Lower leg skin (tissue), 4 donors: Measurements from ENCODE around the gene RGS7. TPM values are rescaled to one million over a fixed set of nuclear protein-coding genes. Genes with fewer than 3 reads are reported as not detected.

ENCODE experiments used
- DNase-seq, 2 donors: peaks; one replicate each; pipeline ENCODE4 v3.0.0-alpha.2; 2019; ENCODE audit warnings: low spot score in 2 of 2
- H3K4me3 ChIP-seq: fragments of 200-600 bp; sonication (generic); 2 replicates; pipeline ENCODE4 v1.5.1; 2017; ENCODE audit warnings: mild to moderate bottlenecking, low read depth; ENCODE audit not compliant: poor library complexity, severe bottlenecking
- POLR2A ChIP-seq, 2 donors: fragments of 450-650 bp; IDR thresholded peaks; one replicate each; pipeline ENCODE4 v1.6.1; 2016 to 2017; ENCODE audit warnings: antibody characterized with exemption in 2 of 2, mild to moderate bottlenecking in 1 of 2, moderate library complexity in 1 of 2
- WGBS, 2 donors: methylation state at CpG; one replicate each; pipeline ENCODE4 v1.1.5; 2018; 5-methylcytosine and 5-hydroxymethylcytosine counted together
- intact Hi-C: fragments of 100-400 bp; cut with DNase I; formaldehyde crosslinking; loops from one replicate; pipeline ENCODE4 v1.15.0; 2023; ENCODE audit warnings: low total_unique reads
- total RNA-seq, 4 donors: library from RNA; depleted of rRNA; stranded (reverse); fragments of >200 nt; gene quantifications; one replicate each; pipeline ENCODE4 v1.1.0, GENCODE V29; 2016
- TF ChIP-seq, protein P1 (sequence below), 3 donors: fragments of 450-650 bp; IDR thresholded peaks; one replicate each; pipeline ENCODE4 v1.5.1; 2016; ENCODE audit warnings: antibody characterized with exemption in 3 of 3, mild to moderate bottlenecking in 3 of 3, moderate library complexity in 2 of 3

The RGS7 gene
- total RNA-seq, 4 donors from 2014 or later: not detected

DNA sequence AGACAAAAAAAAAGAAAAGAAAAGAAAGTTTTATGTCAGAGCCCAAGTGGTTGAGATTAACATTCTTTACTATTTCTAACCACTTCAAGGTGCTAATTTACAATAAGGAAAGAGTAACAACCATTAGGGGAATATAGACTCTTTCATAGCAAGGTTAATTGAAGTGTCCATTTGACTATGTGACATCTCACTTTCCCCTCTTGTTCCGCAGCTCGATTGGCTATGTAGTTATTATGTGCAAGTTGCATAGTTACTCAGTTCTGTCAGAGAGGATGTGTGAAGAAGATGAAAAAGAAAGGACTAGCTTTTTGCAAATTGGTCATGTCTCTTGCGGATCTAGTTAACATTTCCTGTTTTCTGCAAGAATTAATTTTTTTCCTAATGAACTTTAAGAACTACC is 273.7 kb downstream of the RGS7 start:
- 86 to 94% methylated on average over 3 of the region's 3 CpGs for WGBS, 2 donors
- TF ChIP-seq POLR2A (IDR thresholded peaks at IDR 0.05): no peak
- TF ChIP-seq, protein P1, sequence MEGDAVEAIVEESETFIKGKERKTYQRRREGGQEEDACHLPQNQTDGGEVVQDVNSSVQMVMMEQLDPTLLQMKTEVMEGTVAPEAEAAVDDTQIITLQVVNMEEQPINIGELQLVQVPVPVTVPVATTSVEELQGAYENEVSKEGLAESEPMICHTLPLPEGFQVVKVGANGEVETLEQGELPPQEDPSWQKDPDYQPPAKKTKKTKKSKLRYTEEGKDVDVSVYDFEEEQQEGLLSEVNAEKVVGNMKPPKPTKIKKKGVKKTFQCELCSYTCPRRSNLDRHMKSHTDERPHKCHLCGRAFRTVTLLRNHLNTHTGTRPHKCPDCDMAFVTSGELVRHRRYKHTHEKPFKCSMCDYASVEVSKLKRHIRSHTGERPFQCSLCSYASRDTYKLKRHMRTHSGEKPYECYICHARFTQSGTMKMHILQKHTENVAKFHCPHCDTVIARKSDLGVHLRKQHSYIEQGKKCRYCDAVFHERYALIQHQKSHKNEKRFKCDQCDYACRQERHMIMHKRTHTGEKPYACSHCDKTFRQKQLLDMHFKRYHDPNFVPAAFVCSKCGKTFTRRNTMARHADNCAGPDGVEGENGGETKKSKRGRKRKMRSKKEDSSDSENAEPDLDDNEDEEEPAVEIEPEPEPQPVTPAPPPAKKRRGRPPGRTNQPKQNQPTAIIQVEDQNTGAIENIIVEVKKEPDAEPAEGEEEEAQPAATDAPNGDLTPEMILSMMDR (IDR thresholded peaks at IDR 0.05): no peak
- no peak for DNase-seq
- intact Hi-C loops: no loop called here
- H3K4me3 ChIP-seq: no peak overlapping the region

DNA sequence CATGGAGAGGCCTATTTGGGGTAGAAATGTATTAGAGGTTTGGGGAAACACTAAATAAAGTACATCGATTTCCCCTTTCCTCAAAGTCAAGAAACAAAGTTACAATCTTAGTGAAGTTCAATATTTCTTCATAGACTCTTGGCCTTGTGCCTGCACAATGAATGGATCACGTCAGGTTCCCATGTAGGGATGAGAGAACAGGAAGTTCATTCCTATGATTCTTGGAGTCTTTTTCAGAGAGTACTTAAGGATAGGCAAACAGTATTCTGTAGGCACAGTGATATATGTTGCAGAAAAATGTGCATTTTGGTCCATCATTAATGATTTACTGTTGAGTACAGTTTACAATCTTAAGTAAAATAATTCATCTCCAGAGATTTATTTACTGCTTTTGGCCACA is 275.5 kb downstream of the RGS7 start:
- intact Hi-C loops: no loop called here
- DNase-seq: no peak
- WGBS, 2 donors: 30 to 47% methylated on average over 2 of the region's 2 CpGs
- H3K4me3 ChIP-seq: no peak overlapping the region
- TF ChIP-seq, protein P1 (IDR thresholded peaks at IDR 0.05): no peak
- no peak for TF ChIP-seq POLR2A (IDR thresholded peaks at IDR 0.05)

DNA sequence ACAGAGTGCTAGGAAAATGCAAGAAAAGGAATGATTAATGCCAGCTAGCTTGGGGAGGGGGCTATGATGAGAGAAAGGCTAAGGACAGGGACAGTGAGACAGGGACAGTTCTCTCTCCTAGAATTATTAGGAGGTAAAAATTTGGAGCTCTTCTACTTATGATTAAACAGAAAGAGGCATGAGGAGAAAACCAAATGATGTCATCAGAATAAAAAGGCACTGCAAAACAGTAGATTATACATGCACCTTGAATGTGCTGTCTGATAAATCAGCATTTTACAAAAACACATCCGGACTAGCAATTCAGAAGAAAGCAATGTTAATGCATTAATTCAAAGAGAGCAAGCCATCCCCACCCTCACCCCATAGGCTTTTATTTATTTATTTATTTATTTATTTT is 277.5 kb downstream of the RGS7 start:
- H3K4me3 ChIP-seq: no peak overlapping the region
- no peak for TF ChIP-seq POLR2A (IDR thresholded peaks at IDR 0.05)
- TF ChIP-seq, protein P1 (IDR thresholded peaks at IDR 0.05): no peak
- WGBS, 2 donors: 85 to 100% methylated on average over 1 of the region's 1 CpG
- intact Hi-C loops: no loop called here
- DNase-seq: no peak

DNA sequence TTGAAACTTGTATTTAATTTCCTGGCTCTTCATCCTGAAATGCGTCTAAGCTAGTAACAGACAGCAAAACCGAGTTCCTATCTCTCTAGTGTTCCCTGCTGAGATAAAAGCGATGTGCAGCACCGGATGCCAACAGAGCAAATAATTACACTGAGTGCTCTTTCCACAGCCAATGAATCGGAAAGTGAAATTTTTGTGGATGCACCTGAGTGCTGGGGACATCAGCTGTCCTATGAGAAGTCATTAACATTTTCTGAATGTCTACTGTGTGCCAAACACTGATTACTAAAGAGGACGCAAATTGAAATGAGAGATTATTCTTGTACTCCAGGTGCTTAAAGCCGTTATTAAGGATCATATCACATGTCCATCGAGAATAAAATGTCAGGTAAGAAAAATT is 278.0 kb downstream of the RGS7 start:
- intact Hi-C loops: no loop called here
- no peak overlapping the region for H3K4me3 ChIP-seq
- no peak for DNase-seq
- TF ChIP-seq, protein P1 (IDR thresholded peaks at IDR 0.05): no peak
- no peak for TF ChIP-seq POLR2A (IDR thresholded peaks at IDR 0.05)
- whole genome bisulfite sequencing, 2 donors: 71 to 73% methylated on average over 8 of the region's 8 CpGs

DNA sequence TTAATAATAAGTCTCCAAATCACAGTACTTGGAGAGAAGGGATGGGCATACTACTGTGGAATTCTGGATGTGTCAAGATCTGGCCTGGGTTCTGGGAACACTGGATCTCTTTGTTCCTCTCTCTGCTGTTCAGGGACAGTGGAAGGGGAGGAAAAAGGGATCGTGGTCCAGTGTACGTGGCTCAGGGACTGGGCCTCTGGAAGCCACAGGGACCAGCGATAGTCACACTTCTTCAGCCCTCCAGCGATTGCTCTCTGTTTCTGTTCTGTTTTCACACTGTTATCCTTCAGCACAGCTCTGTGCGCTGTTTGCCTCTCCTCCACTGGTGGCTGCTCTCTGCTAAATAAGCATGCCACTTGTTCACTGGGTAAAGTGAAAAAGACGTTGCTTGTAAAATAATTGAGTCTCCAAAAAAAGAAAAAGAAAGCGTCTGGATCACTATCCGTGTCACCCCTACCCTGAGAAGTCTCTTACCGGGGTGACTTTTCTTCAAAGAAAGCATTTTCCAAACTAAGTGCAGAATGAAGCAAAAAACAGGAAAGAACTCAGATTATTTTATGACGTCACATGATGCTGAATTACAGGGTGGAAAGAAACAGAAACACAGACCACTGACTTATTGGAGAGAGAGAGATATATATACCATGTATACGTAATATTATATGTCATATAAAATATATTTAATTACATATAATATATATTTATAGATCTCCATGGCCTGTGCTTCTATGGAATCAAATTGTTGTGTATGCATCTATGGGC is 279.4 kb downstream of the RGS7 start:
- intact Hi-C loops: no loop called here
- 66 to 70% methylated on average over 11 of the region's 11 CpGs for WGBS, 2 donors
- TF ChIP-seq, protein P1 (IDR thresholded peaks at IDR 0.05): no peak
- no peak for TF ChIP-seq POLR2A (IDR thresholded peaks at IDR 0.05)
- DNase-seq: no peak
- H3K4me3 ChIP-seq: no peak overlapping the region

DNA sequence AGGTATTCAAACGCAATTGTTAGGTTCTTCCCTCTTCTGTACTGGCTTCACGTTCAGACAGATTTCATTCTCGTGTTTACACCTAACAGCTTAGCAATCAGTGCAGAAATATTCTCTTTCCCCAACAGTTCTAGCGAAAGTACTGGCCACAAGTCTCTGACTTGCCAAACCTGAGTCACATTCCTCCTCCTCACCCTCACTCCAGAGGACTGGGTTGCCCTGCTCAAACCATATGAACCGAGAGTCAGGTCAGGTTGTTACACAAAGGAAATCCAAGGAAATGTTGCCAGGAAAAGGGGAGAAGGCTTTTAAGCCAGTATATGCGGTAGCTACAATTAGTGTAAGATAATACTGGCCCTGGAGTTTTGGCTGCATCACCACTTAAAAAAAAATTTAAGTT is 282.5 kb downstream of the RGS7 start:
- WGBS, 2 donors: 45 to 51% methylated on average over 6 of the region's 6 CpGs
- H3K4me3 ChIP-seq: no peak overlapping the region
- DNase-seq: no peak
- intact Hi-C loops: no loop called here
- TF ChIP-seq, protein P1 (IDR thresholded peaks at IDR 0.05): no peak
- TF ChIP-seq POLR2A (IDR thresholded peaks at IDR 0.05): no peak
